ENCODE results near the gene EML1. TPM values are rescaled to one million over a fixed set of nuclear protein-coding genes. Genes with fewer than 3 reads are reported as not detected.

The EML1 gene
- total RNA-seq, 1 donor from 2014 or later, result 28.3 TPM

- no peaks in the 10 kb centered on the region for H3K9me3 ChIP-seq
- H3K27me3 ChIP-seq, result no peaks in the 10 kb centered on the region
- no peak for DNase-seq (ENCODE audit: low spot score in 2 of 2)
- H3K36me3 ChIP-seq, result no peaks in the 10 kb centered on the region
- peaks cover 0 to 6% of the 10 kb centered on the region in 2 donors for H3K4me1 ChIP-seq
- intact Hi-C loops (cut with DNase I), result loop anchor here (10.0 kb wide), 2 partner anchors 186 to 424 kb away; partner anchors contain the start of gene CCDC85C
- no peak overlapping the region for H3K4me3 ChIP-seq
- TF ChIP-seq CTCF (IDR thresholded peaks at IDR 0.05), result no peak
- peak overlapping the region in 1 of 2 donors; percentile 96 for H3K27ac ChIP-seq
These were observed 2.2 kb upstream of the EML1 start for GRCh38 chr14:99790978-99791376.

- H3K9me3 ChIP-seq, result no peaks in the 10 kb centered on the region
- H3K27ac ChIP-seq, result peak overlapping the region; percentile 88 to 96
- peaks cover 0 to 6% of the 10 kb centered on the region in 2 donors for H3K4me1 ChIP-seq
- H3K36me3 ChIP-seq, result no peaks in the 10 kb centered on the region
- intact Hi-C loops (cut with DNase I), result loop anchor here (2.0 to 10.0 kb wide), 3 partner anchors 107 to 423 kb away; partner anchors contain the start of genes CCDC85C and CYP46A1
- TF ChIP-seq CTCF (IDR thresholded peaks at IDR 0.05), result no peak
- H3K27me3 ChIP-seq, result no peaks in the 10 kb centered on the region
- H3K4me3 ChIP-seq, result peak overlapping the region in 1 of 2 donors; percentile 84
- DNase-seq (ENCODE audit: low spot score in 2 of 2), result no peak
These were observed 1.6 kb upstream of the EML1 start for GRCh38 chr14:99791476-99792209.

- DNase-seq (ENCODE audit: low spot score in 2 of 2), result no peak
- Histone ChIP-seq H3K36me3 (no peaks in the 10 kb centered on the region), H3K9me3 (no peaks in the 10 kb centered on the region), H3K4me1 (peaks cover 0 to 6% of the 10 kb centered on the region in 2 donors), H3K4me3 (peak overlapping the region in 1 of 2 donors; percentile 84), H3K27ac (peak overlapping the region; percentile 88 to 96), H3K27me3 (no peaks in the 10 kb centered on the region)
- intact Hi-C loops (cut with DNase I), result loop anchor here (2.0 to 10.0 kb wide), 3 partner anchors 107 to 423 kb away; partner anchors contain the start of genes CCDC85C and CYP46A1
- TF ChIP-seq CTCF (IDR thresholded peaks at IDR 0.05), result no peak
These were observed 1.0 kb upstream of the EML1 start for GRCh38 chr14:99792210-99792535.

GRCh38 chr14:99792551-99793212 is 531 bp upstream of the EML1 start:
- H3K27ac ChIP-seq, result peak overlapping the region; percentile 88 to 96
- H3K9me3 ChIP-seq, result no peaks in the 10 kb centered on the region
- peaks cover 0 to 6% of the 10 kb centered on the region in 2 donors for H3K4me1 ChIP-seq
- no peaks in the 10 kb centered on the region for H3K36me3 ChIP-seq
- intact Hi-C loops (cut with DNase I), result loop anchor here (1.0 to 10.0 kb wide), 6 partner anchors 26 to 422 kb away; partner anchors contain the start of genes CCDC85C and CYP46A1
- peak overlapping the region; percentile 73 to 84 for H3K4me3 ChIP-seq
- TF ChIP-seq CTCF (IDR thresholded peaks at IDR 0.05), result no peak
- no peaks in the 10 kb centered on the region for H3K27me3 ChIP-seq
- DNase-seq (ENCODE audit: low spot score in 2 of 2), result no peak

GRCh38 chr14:99794151-99794780 is 1.1 kb downstream of the EML1 start:
- no peak for DNase-seq (ENCODE audit: low spot score in 2 of 2)
- intact Hi-C loops (cut with DNase I), result loop anchor here (10.0 kb wide), 2 partner anchors 189 to 421 kb away; partner anchors contain the start of gene CCDC85C
- H3K27me3 ChIP-seq, result no peaks in the 10 kb centered on the region
- H3K9me3 ChIP-seq, result no peaks in the 10 kb centered on the region
- no peaks in the 10 kb centered on the region for H3K36me3 ChIP-seq
- H3K27ac ChIP-seq, result peak overlapping the region in 1 of 2 donors; percentile 63
- no peak for TF ChIP-seq CTCF (IDR thresholded peaks at IDR 0.05)
- H3K4me1 ChIP-seq, result peaks cover 0 to 6% of the 10 kb centered on the region in 2 donors
- peak overlapping the region; percentile 56 to 84 for H3K4me3 ChIP-seq

Measured in ascending aorta (tissue), 2 donors.